GM19455 (cell line): ENCODE results near the gene GZMM.

Experiments used
- ATAC-seq: cut with Tn5 transposase; IDR thresholded peaks from one replicate; pipeline ENCODE4 v1.9.1; 2021; ENCODE audit not compliant: unreplicated experiment

GZMM gene

DNA sequence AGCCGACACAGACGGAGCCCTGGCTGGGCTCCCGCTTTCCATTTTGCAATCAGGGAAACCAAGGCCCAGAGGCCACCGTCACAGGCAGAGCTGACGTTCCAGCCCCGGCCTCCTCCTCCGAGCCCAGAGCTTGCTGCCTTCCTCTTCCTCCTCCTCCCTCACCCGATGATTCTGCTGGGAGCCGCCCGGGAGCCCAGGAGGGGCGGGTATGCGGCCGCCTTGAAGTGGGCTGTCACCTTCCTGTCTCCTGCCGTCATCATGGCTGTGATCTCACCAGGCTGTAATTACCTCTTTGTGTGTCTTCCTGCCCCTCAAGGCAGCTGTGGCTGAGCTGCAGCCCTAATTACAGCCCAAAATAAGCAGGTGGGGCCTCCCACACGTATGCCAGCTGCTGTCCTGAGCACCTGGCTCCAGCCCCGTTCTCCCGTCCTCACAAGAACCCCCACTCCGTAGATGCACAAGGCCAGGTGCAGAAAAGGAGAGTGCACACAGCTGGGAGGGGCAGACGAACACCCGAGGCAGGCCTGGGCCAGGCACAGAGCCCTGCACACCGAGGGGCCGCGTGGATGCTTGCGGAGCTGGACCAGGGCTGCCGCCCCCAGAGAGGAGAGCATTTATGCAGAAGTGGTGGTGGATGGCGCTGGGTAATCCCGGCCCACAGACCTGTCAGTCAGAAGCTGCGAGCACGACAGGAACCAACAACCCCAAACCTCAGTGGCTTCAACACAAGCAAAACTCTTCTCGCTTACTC is 32.6 kb upstream of the GZMM start:
- no peak for ATAC-seq

DNA sequence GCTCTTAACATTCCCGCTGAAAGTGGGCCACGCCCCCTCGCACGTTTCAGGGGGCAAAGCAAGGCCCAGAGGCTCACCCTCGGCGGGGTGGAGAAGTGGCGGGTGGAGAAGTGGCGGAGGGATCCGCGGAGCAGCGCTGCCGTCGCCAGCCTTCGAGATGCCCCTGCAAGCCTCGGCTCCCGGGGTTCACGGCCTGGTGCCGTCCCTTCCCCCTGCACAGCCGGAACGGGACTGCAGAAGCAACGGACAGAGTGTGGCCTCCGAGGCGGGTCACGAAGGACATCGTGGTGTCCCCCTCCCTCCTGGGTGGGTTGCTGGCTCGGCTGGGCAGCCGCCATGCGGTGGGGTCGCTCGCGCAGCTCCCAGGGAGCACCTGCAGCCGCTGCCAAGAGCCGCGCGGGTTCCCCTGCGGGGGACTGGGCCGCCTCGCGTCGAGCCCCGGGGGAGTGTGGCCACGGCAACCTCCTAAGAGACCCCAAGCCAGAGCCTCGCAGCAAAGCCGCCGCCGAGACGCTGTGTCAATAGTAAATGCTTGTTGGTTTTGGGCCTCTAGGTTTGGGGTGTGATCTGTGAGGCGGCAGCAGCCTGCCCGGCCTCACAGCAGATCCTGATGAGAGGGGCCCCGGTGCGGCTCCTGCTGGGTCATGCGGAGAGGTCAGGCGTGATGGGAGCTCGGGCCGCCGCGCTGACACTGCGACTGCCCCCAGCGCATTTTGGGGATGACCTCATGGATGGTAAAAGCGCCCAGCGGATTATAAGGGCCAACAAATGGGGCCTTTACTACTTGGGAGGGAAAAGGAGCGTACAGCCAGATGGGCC is 31.1 kb upstream of the GZMM start:
- ATAC-seq, result no peak

DNA sequence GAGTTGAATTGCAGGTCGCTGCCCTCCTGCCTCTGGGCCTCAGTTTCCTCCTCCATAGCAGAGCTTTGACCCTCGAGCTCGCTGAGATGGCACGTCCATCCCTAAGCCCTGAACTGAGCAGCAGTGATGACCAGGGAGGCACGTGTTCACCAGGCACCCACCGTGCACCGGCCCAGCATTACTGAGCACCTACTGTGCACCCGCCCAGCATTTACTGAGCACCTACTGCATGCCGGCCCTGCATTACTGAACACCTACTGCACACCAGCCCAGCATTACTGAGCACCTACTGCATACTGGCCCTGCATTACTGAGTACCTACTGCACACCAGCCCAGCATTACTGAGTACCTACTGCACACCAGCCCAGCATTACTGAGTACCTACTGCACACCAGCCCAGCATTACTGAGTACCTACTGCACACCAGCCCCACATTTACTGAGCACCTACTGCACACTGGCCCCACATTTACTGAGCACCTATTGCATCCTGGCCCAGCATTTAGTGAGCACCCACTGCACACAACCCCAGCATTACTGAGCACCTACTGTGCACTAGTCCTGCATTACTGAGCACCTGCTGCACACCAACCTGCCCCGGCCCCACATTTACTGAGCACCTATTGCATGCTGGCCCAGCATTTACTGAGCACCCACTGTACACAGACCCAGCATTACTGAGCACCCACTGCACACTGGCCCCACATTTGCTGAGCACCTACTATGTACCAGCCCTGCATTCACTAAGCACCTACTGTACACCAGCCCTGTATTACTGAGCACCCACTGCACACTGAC is 30.3 kb upstream of the GZMM start:
- no peak for ATAC-seq

DNA sequence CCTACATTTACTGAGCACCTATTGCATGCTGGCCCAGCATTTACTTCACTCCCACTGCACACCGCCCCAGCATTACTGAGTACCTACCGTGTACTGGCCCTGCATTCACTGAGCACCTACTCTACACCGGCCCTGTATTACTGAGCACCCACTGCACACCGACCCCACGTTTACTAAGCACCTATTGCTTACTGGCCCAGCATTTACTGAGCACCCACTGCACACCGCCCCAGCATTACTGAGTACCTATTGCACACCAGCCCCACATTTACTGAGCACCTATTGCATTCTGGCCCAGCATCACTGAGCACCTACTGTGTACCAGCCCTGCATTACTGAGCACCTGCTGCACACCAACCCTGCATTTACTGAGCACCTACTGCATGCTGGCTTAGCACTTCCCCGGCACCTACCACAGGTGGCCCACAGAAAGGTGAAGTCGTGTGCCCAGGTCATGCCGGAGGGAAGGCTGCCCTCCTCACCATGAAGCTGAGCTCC is 29.6 kb upstream of the GZMM start:
- ATAC-seq, result no peak

DNA sequence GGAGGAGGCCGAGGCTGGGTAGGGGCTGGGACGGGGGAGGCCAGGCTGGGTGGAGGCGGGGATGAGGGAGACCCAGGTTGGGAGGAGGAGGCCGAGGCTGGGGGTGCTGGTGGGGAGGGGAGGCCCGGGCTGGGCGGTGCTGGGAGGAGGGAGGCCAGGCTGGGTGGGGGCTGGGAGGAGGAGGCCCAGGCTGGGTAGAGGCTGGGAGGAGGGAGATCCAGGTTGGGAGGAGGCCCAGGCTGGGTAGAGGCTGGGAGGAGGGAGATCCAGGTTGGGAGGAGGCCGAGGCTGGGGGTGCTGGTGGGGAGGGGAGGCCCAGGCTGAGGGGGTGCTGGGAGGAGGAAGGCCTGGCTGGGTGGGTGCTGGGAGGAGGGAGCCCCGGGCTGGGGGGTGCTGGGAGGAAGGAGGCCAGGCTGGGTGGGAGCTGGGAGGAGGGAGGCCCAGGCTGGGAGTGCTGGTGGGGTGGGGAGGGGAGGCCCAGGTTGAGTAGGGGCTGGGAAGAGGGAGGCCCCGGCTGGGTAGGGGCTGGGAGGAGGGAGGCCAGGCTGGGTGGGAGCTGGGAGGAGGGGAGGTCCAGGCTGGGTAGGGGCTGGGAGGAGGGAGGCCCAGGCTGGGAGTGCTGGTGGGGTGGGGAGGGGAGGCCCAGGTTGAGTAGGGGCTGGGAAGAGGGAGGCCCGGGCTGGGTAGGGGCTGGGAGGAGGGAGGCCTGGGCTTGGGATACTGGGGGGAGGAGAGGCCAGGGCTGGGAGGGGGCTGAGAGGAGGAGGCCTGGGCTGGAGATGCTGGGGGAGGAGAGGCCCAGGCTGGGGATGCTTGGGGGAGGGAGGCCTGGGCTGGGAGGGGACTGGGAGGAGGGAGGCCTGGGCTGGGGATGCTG is 25.9 kb upstream of the GZMM start:
- no peak for ATAC-seq

DNA sequence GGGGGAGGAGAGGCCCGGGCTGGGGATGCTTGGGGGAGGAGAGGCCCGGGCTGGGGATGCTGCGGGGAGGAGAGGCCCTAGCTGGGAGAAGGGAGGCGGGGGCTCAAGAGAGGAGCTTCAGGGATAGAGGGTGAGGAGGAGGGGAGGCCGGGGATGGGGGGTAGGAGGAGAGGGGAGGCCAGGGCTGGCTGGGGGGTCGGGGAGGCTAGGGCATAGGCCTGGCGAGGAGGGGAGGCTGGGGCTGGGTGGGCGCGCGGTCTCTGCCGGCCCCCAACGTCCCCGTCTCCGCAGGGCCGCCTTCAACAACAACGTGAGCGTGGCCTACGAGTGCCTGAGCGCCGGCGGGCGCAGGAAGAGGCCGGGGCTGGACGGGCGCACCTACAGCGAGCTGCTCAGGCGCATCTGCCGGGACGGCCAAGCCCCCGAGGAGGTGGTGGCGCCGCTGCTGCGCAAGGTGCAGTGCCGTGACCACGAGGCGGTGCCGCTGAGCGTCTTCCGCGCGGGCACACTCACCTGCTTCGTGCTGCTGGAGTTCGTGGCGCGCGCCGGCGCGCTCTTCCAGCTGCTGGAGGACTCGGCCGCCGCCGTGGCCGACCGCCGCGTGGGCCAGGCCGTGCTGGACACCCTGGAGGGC is 25.1 kb upstream of the GZMM start:
- no peak for ATAC-seq

DNA sequence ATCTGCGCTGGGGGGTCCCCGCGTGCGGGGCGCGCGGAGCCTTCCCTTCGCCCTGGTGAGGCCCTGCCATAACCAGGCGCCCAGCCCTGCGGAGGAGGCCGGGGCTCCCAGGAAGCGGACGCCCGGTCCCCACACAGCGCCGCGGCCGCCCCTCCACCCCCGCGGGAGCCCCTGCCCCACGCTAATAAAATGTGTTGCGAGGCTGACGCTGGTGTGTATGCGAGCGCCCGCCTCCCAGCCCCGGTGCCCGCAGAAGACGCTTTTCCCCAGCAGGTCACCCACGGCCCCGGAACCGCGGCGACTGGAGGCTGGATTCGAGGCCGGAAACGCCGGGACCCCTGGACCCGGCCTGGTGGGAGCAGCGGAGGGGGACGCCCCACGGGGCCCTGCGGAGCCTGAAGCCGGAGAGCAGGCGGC is 24.4 kb upstream of the GZMM start:
- no peak for ATAC-seq

DNA sequence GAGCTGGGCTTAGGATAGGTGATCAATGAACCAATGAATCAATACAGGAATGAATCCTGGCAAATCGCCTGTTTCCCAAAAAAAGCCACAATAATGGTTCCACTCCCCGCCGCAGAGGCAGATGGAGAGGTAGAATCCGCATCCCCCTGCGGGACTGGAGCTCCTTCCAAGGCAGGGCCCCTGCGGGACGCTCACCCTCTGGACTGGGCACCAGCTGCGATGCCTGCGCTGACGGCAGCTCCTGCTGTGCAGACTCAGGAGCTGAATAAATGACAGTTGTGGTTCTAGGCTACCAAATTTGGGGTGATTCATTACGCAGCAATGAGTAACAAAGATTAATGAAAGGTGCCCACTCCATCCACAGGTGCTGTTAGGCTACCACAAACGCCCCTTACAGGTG is 21.1 kb upstream of the GZMM start:
- no peak for ATAC-seq

DNA sequence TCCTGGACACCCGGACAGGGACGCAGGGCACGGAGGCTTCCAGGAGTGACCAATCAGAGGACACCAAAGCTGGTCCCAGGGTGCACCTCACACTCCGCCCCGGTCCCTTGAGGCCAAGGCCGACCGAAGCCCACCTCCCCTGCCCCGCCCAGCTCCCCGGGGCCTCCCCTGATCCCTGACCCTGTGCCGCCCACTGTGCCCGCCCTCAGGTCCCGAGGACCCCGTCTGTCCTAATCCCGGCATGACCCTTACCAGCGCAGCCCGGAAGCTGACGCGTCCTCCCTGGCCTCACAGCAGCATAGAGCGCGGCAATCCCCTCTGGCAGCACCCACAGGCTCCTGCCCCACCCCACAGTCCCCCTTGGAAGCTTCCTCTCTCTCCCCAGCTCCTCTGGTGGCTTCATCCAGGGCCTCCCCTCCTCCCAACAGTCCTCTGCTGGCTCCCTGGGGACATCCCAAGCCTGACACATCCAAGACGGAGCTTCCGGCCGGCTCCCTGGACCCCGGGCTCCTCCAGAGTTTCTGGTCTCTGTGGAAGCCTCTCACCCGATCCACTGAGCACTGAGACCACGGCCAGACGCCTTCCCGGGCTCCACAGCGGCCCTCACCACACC is 19.7 kb upstream of the GZMM start:
- ATAC-seq, result no peak

DNA sequence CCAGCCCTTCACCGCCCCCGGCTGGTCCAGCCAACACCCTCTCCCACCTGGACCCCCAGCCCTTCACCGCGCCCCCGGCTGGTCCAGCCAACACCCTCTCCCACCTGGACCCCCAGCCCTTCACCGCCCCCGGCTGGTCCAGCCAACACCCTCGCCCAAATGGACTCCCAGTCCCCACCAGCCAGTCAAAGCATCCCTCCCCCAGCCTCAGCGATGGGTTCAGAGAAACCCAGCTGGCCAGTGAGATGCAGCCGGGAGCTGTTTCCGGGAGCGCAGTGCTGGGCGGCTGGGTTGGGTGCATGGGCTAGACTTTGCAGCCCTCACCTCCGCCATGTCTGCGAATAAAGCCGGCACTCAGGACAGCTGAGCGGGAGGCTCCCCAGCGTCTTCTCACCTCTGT is 18.8 kb upstream of the GZMM start:
- ATAC-seq, result no peak

DNA sequence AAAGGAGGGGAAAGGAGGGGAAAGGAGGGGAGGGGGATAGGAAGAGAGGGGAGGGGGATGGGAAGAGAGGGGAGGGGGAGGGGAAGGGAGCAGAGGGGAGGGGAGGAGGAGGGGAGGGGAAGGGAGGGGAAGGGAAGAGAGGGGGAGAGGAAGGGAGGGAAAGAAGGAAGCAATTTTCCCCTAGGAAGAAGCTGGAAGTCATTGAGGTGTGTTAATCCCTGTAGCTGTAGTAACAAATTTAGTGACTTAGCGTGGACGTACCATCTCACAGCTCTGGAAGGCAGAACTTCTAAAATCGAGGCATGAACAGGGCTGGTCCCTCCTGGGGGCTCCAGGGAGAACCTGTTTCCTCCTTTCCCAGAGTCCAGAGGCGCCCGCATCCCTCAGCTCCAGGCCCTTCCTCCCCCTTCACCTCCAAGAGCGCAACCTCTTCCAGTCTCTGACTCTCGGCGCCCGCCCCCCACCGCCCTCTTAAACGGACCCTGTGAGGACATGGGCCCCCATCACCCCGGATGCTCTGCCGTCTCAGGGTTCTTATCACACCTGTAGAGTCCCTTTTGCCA is 17.9 kb upstream of the GZMM start:
- ATAC-seq, result no peak

DNA sequence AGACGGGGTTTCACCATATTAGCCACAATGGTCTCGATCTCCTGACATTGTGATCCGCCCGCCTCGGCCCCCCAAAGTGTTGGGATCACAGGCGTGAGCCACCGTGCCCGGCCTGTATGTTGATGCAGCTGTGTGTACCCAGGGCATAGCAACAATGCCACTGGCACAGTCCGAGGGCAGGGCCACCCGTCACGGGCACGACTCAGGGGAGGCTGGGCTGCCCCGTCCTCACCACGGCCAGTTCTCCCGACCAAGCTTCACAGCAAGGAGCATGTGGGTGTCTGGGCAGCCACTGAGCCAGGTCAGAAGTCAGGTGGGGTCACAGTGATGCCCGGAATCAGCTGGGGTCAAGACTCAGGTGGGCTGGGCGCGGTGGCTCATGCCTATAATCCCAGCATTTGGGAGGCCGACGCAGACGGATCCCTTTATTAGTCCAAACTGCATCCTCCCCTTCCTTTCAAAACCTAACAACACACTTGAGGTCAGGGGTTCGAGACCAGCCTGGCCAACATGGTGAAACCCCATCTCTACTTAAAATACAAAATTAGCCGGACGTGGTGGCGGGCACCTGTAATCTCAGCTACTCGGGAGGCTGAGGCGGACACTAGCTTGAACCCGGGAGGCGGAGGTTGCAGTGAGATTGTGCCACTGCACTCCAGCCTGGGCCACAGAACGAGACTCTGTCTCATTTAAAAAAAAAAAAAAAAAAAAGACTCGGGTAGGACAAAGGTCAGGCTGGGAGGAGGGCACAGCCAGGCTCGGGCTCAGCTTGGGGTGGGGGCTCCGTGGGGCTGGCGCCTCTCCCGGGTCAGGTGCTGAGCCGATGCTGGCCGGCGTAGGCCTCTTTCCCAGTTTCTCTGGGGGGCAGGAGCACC is 13.5 kb upstream of the GZMM start:
- no peak for ATAC-seq

DNA sequence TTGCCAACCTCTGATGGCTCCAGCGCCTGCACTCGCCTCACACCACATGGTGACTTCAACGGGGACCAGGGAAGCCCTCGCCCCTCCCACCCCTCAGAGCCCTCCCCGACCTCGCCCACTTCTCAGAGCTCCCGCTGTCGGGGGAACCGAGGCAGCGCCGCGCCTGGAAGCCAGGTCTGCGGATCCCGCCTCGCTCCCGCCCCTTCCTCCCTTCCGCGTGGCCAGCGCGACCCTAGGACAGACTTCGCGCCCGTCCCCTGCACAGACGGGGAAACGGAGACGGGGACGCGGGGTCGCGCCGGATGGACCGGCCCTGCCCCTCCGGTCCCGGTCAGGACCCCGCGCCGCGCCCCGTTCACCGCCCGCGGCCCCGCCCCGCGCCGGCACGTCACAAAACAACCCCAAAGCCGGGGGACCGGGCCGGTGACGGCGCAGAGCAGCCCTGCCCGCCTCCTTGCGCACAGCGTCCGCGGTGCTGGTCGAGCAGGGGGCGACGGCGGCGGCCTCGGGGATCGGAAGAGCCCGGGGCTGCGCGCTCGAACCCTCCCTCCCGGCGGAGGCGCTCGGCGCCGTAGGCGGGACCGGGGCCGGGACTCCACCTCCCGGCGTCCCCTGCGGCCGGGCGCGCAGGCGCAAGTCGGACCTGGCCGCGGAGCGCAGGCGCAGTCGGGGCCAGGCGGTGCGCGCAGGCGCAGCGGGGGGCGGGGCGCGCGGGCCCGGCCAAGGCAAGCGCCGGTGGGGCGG is 12.7 kb upstream of the GZMM start:
- ATAC-seq, result peak; percentile 65

DNA sequence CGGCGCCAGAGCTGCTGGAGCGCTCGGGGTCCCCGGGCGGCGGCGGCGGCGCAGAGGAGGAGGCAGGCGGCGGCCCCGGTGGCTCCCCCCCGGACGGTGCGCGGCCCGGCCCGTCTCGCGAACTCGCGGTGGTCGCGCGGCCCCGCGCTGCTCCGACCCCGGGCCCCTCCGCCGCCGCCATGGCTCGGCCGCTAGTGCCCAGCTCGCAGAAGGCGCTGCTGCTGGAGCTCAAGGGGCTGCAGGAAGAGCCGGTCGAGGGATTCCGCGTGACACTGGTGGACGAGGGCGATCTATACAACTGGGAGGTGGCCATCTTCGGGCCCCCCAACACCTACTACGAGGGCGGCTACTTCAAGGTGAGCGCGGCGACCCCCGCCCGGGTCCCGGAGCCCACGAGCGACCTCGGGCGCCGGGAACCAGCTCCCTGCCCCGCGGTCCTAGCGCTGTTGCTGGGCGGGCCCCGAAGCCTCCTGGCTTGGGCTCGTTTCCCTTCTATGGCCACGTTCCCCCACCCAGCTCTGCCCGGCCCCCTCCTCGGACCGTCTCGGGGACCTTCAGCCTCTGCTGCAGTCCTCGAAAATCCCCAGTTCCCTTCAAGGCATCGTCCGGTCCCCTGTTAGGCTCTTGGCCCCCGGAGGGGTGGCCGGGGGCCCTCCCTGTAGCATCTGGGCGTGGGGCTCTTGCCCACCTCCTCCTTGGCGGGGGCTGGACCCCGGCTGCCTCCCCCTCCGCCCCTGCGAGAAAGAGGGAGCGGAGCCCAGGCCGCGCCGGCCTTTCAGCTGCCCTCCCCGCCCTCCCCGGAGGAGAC is 11.9 kb upstream of the GZMM start, which contains the start of gene CDC34:
Gene CDC34 (plus strand): TSS at position 8 of the 808 bp plus-strand sequence. CDS start 172 bp downstream, at position 180.
- ATAC-seq, result peak; percentile 25

DNA sequence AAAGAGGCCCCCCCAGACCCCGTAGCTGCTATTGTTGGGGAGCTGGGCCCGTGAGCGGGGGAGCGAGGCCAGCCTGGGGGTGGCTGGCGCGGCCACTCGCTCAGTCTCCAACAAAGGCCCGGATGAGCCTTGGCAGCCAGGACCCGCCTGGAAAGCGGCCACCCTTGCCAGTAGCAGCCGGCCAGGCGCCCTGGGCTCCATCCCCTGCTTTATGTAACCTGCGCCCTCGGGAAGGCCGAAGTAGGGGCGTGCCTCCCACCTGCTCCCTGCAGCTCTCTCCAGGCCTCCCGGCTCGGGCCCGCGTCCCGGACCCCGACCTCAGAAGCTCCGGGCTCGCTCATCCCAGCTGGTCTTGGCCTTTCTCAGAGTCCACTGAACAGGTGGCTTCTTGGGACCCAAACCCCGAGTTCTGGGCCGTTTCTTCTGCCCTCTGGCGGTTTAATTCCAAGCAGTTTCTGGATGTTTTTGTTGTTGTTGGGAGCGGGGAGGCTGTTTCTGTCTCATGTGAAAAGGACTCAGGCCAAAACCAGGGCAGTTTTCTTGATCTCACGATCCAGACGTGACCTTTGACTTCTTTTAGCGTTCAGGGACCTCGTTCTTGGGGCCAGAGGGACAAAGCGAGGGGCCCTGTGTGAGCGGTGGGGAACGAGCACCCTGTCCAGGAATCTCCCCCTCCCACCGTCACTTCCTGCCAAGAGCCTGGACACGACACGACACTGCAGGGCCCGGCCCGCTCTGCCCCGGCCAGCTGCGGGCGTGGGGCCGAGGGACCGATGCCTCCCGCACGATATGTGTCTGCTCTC is 11.1 kb upstream of the GZMM start:
- no peak for ATAC-seq
